Myocyte (in vitro differentiated cells): ENCODE results near the gene COL4A1. TPM values are rescaled to one million over a fixed set of nuclear protein-coding genes. Genes with fewer than 3 reads are reported as not detected.

Experiments used
- DNase-seq: peaks from one replicate; pipeline ENCODE4 v3.0.0-alpha.2; 2012; ENCODE audit warnings: low read depth
- total RNA-seq: library from RNA; depleted of rRNA; stranded (reverse); fragments of >200 nt; gene quantifications from 2 replicates; pipeline ENCODE4 v1.2.3, GENCODE V29; 2014

Gene COL4A1
- total RNA-seq, 1 donor from 2014 or later, result 128 TPM

GRCh38 chr13:110206996-110207395 lies 100.0 kb downstream of the COL4A1 start:
- DNase-seq, result no peak

DNA sequence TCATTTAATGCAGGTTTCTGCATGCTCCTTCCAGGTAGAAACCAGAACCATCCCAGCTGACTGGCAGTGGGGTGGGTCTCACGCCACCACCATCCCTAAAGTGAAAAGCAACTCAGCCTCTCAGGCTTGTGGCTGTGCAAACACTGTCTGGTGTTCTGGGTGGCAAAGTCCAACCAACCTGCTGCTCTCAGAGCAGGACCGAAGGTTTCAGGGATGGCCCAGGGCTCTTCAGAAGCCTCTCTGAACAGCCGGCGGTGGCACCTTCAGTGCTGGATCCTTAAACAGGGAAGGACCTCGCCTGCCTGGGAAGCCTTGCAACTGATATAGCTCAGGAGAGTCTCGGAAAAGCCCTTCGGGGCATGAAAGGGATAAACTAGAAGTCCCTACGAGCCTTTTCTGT lies 100.8 kb downstream of the COL4A1 start:
- no peak for DNase-seq

GRCh38 chr13:110201114-110201513 lies 105.8 kb downstream of the COL4A1 start:
- no peak for DNase-seq

DNA sequence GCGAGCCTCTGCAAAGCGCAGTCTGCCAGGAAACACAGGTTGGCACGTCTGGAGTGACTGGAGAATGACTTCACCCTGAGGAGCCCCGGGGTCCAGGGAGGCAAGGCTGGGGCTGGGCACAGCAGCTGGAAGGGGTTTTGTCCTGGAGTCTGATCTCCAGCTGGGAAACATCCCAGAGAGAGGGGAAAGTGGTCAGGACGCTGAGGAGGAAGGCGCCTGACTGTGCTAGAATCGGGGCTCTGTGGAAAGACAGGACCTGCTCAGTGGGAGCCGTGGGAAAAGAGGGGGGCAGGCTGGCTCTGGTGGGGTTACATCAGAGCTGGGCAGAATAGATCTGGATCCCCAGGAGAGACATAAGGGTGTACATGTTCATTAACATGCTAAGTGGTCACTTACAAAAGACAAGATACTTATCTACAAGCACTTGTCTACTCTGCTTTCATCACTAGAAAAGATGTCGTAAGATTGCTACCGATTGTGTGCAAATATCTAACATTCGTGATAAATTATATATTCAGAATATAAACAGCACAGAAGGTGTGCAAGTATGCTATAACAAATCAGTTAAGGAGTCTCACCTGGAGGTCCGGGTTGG lies 106.6 kb downstream of the COL4A1 start:
- DNase-seq, result no peak

- no peak for DNase-seq
Measured at GRCh38 chr13:110199046-110199831, 107.7 kb downstream of the COL4A1 start.

DNA sequence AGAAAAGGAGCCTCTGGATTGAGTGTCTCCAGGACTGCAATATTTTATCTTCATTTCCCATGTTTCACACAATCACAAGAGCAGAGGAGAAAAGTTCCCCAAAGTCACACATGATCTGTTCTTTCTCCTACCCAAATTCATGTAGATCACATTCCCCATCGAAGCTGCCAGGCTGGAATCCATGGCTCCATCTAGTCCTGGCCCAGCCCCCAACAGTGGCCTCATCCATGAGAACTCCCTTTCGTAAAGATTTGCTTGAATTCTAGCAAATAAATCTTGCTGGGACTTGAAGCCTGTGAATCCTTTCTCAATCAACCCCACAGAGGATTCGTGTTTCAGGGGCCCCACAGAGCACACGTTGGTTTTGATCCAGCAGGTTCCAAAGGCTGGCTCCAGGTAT lies 109.5 kb downstream of the COL4A1 start:
- DNase-seq, result no peak

GRCh38 chr13:110197026-110197425 lies 109.9 kb downstream of the COL4A1 start:
- no peak for DNase-seq

DNA sequence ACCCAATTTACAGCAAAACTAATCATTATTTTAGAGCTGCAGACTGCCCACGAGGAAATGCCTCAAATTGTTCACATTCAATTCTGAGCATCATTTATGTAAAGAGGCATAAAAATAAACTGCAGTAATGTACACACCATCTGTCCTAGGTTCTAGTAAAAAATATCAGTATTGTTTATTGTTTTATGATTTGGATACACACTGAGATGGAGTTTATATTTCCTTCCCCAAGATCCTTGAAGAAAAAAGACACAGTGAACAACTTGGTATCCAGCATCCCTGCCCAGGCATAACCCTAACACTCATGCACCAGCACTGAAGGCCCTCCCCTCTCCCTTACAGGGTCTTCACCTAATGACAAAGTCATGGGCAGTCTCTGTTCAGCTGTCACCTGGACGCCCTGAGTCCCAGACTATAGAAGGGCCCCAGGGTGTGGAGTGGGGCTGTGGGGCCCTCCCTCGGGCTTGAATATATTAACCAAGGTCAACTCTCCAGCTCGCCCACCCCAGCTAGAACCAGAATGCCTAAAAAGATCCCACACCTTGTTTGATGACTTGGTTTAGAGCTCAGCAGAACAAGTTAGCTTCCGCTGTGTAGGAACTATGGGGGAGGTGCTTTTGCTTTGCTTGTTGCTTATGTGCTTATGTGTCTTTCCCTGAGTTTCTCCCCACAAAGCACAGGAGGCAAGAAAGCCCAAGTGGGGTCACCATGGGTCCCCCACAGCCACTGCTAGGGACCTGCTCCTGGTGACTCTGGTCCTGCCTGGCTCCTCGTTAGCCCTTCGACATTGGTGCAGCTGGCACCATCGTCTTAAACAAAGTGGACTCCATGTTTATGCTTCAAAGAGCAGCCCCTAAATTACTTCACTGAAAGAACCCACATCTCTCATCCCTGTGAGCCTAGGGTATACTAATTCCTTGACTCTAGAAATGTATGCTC lies 111.1 kb downstream of the COL4A1 start:
- no peak for DNase-seq

- DNase-seq, result no peak
Measured at GRCh38 chr13:110194451-110194850, 112.5 kb downstream of the COL4A1 start.

- no peak for DNase-seq
Measured at GRCh38 chr13:110193491-110193890, 113.5 kb downstream of the COL4A1 start.

- DNase-seq, result no peak
Measured at GRCh38 chr13:110192472-110192871, 114.5 kb downstream of the COL4A1 start.

DNA sequence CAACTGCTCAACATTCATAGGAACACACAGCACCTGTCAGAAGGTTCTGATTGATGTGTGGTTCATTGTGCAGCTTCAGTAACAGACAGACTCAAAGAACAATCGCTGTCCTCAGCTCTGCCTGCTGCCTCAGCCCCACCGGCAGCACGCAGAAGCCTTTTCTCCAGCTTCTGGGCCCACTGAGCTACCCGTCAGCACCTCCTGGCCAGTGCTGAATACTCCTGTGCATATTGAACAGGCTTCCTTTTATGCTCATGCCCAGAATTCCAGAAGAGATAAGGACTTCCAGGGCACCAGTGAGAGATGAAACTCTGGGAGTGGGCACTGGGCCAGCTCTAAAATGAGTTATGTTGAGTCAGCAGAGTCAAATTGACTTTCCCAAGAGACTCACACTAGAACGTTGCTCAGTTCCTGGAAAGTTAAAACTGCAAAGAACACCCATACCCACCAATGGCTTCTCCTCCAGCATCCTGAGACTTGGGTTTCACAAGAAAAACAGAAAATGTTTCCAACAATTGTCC lies 119.3 kb downstream of the COL4A1 start:
- DNase-seq, result peak; percentile 85

GRCh38 chr13:110186231-110186855 lies 120.6 kb downstream of the COL4A1 start:
- DNase-seq, result no peak

DNA sequence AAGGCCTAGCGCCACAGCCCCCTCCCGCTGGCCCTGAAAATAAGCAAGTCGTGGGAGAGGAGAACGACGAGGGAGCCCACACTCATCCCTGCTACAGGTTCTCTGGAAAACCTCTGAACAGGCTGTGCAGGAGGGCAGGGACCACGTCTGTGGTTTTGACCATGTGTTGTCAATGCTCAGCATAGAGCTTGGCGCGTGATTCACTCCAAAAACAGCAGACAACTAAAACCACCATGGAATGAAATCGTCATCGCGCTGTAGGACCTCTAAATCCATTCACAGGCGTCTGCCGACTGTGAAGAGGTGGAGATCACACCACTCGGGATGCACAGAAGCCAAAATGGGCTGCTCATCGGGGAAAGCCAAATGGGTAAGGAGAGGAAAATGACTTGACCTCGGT lies 121.3 kb downstream of the COL4A1 start:
- peak; percentile 91 for DNase-seq

- DNase-seq, result peak; percentile 24
Measured at GRCh38 chr13:110183910-110184309, 123.0 kb downstream of the COL4A1 start.

DNA sequence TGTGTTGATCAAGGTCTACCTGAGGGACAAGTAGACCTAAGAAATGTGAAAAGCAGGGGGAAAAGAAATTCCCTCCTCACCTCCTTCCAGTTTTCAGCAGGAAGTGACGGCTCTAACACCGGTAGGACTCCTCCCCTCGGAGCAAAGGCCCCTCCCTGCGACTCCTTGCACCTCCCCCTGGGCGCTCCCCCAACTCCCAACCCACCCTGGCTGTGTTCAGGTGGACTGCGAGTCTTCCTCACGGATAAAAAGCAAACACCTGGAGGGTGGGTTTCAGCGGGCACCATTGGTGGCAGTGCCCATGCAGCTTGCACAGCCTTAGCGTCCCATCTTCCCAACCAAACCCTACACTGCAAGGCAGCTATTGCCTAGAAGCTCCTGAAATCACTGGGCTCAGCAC lies 124.5 kb downstream of the COL4A1 start:
- DNase-seq, result no peak

DNA sequence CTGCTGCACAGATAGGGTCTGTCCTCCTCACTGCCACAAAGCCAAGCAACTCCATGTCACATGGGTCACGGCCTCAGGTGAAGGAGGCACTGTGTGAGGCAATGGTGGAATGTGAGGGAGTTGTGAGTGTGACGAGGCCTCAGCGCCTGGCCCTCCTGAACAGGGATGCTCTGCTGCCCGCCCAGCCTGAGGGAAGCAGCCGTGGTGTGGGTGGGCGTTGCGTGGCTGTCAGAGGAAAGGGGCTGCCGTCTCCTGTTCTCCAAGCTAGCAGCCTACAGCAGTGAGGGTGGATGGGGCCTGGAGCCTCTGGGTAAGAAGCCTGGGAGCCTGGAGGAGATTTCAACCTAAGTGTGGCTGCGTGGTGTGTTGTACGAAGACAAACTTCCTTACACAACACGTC lies 125.0 kb downstream of the COL4A1 start:
- DNase-seq, result no peak

- no peak for DNase-seq
Measured at GRCh38 chr13:110179857-110180147, 127.2 kb downstream of the COL4A1 start.

DNA sequence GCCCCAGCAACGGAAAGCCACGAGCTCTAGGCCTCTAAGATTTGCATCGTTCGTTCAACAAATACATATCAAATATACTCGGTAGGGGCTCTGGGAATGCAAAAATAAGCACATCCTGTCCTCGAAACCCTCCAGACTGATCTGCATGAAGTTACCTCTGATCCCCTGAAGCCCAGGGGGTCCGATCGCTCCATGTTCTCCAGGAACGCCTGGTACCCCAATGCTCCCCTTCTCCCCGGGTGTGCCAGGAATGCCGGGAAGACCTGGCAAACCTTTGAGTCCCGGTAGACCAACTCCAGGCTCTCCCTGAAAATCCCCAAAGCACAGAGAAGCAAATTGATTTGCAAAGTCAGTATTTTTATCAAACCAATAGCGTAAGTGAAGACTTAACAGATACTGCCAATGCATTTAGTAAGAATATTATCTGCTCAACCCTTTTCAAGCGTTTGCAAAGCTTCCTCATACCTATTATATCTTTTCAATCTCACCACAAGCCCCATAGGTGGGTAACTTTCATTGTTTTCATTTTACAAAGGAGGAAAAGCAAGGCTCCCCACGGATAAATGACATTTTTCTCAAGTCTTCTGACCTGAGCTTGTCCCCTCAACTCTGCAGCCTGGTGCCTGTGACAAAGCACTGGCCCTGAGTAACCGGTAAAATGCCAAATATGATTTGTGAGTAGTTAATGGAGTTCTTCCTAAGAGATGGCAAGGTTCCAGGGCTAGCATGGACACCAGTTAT lies 127.7 kb downstream of the COL4A1 start:
- no peak for DNase-seq

- no peak for DNase-seq
Measured at GRCh38 chr13:110177790-110178189, 129.2 kb downstream of the COL4A1 start.

DNA sequence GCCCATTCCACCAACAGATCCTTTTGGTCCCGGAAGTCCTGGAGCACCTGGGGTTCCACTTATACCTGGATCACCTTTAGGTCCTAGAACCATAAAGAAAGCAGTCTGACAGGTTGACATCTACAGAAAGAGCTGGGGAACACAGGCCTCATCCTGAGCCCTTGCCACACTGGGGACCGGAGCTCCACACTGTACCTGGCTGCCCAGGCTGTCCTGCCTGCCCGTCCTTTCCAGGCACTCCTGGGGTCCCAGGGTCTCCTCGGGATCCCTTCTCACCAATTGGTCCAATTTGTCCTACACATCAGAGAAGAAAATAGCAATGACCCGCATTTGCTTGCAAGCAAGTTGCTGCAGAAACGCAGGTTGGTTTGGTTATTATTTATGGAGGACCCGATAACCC lies 130.5 kb downstream of the COL4A1 start:
- DNase-seq, result no peak
